GM13977 (cell line): ENCODE results near the gene EEF1B2.
"Not testable (repeated sequence)": the region's sequence is repeated elsewhere in the genome, so short reads cannot be mapped to it uniquely, and the experiment has no call there.

Experiments
- DNase-seq: peaks from one replicate; pipeline ENCODE4 v3.0.0; 2012; ENCODE audit warnings: low spot score
- in situ Hi-C: fragments of 300-500 bp; cut with MboI; formaldehyde crosslinking; loops from one replicate; pipeline ENCODE4 v1.12.0; 2022; ENCODE audit warnings: low sequenced_read_pairs, low pct_unique_long_range_greater_than_20kb, mixed read lengths, inconsistent platforms; ENCODE audit not compliant: unreplicated experiment
- TF ChIP-seq, protein P1 (sequence below): IDR thresholded peaks from 2 replicates; pipeline ENCODE4 v1.5.1; 2012; ENCODE audit warnings: mild to moderate bottlenecking, control low read depth; ENCODE audit not compliant: insufficient read depth; ENCODE audit errors: extremely low read depth, missing control alignments

Gene EEF1B2

DNA sequence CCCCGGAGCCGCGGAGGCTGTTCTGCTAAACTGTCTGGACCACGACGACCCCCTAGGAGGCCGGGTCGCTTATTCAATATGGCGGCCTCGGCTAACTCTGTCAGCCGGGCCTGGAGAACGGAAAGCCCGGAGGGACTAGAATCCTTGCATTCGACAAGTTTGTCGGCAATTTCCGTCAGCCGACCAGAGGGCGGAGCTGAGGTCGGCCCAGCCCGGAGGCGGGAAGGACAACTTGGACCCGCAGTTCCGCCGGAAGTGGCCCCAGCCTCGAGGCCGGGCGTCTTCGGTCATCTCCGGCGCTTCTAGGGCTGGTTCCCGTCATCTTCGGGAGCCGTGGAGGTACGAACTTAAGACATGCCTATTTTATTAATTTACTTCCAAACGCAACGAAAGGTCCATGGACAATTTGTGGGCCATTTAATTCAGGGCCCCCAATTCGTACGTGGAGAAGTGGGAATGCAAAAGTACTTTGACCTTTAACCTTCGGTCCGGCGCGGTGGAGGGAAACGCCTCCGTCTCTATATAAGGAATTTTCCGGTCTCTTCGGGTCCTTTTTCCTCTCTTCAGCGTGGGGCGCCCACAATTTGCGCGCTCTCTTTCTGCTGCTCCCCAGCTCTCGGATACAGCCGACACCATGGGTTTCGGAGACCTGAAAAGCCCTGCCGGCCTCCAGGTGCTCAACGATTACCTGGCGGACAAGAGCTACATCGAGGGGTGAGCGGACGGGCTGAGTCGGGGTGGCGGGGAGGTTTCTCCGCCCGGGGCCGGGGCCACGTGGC lies at the start of gene EEF1B2, which contains the start of gene NDUFS1:
EEF1B2 (plus strand) TSS at position 550 of the 779 bp plus-strand sequence; CDS start at position 635, 85 bp downstream.
NDUFS1 (minus strand) TSS at position 99 of the 779 bp plus-strand sequence. CDS start 5,766 bp downstream, outside the sequence.
- DNase-seq: peak; percentile 96
- in situ Hi-C loops: no loop called here
- TF ChIP-seq, protein P1, sequence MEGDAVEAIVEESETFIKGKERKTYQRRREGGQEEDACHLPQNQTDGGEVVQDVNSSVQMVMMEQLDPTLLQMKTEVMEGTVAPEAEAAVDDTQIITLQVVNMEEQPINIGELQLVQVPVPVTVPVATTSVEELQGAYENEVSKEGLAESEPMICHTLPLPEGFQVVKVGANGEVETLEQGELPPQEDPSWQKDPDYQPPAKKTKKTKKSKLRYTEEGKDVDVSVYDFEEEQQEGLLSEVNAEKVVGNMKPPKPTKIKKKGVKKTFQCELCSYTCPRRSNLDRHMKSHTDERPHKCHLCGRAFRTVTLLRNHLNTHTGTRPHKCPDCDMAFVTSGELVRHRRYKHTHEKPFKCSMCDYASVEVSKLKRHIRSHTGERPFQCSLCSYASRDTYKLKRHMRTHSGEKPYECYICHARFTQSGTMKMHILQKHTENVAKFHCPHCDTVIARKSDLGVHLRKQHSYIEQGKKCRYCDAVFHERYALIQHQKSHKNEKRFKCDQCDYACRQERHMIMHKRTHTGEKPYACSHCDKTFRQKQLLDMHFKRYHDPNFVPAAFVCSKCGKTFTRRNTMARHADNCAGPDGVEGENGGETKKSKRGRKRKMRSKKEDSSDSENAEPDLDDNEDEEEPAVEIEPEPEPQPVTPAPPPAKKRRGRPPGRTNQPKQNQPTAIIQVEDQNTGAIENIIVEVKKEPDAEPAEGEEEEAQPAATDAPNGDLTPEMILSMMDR: no peak

DNA sequence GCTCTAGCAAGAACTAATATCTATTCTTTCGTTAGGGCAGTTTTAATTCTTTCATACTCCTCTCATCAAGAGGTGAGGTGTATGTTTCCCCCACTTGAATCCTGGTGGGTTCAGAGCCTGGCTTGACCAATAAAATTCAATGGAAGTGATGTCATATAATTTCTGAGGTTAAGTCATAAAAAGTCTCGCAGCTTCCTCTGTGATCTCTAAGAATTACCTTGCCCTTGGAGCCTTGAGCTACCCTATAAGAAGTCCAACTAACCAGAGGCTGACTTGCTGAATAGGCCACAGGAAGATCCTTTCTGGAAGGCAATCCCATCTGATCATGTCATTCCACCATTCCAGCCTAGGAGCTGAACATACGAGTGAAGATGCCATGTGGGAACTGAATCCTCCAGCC lies 47.6 kb upstream of the EEF1B2 start:
- TF ChIP-seq, protein P1: no peak
- no peak for DNase-seq
- in situ Hi-C loops: no loop called here

DNA sequence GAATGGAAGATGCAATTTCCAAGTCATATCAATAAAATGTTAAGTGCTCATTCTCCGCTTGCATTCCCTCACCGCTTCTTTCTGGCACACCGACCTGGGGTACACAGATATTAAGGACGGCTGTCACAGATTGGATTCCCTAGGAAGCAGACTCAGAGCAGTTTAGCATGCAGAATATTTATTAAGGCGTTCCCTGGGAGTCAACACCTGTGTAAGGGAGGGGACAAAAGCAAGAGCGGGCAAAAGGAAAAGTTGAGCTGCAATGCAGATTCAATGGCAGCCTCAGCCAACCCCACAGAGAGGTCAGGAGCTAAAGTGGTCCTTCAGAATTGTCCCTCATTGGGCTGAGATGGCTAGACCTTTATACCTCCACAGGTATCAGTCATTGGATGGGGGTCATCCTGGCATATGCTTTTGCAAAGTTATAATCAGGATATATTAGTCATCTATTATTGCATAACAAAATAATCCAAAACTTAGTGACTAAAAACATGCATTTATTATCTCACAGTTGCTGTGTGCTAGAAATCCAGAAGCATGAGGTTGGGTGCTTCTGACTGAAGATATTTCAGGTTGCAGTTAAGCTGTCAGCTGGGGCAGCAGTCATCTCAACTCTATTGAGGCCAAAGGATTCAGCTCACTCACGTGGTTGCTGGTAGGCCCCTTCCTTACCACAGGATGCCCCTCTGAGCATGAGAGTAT lies 46.7 kb upstream of the EEF1B2 start:
- TF ChIP-seq, protein P1: no peak
- DNase-seq: no peak
- in situ Hi-C loops: no loop called here

DNA sequence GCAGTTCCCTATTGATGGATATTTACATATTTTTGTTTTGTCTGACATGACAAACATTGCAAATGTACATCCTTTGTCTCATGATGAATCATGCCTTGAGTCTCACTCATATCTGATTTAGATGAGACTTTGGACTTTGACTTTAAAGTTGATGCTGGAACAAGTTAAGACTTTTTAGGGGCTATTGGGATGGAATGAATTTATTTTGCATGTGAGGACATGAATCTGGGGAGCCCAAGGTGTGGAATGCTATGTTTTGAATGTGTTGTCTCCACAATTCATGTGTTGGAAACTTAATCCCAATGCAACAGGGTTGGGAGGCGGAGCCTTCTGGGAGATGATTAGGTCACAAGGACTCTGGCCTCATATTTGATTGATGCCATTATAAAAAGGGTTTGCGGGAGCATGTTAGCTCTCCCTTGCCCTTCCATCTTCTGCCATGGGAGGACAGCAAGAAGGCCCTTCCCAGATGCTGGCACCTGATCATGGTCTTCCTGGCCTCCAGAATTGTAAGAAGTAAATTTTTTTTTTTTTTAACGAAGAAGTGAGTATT lies 44.6 kb upstream of the EEF1B2 start:
- in situ Hi-C loops: no loop called here
- TF ChIP-seq, protein P1: no peak
- no peak for DNase-seq

DNA sequence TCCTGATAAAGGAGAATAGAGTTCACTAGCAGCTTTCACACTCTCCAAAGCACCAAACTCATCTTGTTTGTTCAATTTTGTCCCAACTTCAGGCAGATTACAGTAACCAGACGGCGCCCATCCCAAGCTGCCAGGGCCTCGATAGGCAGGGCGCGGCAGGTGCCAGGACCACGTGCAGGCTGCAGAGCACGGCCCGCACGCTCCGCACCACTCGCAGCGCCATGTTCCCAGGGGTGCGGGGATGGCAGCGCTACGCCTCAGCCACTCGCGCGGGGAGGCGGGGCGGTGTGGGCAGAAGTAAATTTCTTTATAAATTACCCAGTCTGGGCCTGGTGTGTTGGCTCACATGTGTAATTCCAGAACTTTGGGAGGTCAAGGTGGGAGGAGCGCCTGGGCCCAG lies 43.4 kb upstream of the EEF1B2 start:
- in situ Hi-C loops: no loop called here
- no peak for DNase-seq
- TF ChIP-seq, protein P1: no peak

DNA sequence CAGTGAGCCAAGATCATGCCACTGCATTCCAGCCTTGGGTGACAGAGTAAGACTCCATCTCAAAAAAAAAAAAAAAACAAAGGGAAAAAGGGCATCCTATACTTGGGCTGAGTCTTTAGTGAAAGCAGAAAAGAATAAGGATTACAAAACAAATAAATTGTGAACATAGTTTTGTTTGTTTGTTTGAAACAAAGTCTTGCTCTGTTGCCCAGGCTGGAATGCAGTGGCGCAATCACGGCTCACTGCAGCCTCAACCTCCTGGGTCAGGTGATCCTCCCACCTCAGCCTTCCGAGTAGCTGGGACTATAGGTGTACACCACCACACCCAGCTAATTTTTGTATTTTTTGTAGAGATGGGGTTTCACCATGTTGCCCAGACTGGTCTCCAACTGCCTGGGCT lies 37.1 kb upstream of the EEF1B2 start:
- DNase-seq, in situ Hi-C loops: not testable (repeated sequence)

DNA sequence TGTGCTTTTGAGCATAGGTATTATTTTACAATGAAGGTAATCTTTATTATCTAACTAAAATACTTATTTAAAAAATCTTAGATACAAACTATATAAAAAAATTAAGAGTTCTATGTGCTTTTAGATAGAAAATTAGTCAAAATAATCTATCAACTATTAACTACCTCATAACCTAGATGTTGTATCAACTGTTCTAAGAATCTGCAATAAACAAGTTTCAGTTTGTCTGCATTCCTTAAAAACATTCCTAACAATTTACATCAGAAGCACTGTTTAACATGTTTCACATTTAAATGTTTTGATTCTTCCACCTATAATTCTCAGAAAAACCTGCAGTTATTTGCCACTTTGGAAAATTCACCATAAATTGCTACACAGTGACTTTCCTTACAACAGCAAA lies 33.8 kb upstream of the EEF1B2 start:
- TF ChIP-seq, protein P1: no peak
- DNase-seq: no peak
- in situ Hi-C loops: no loop called here
